ENCODE data around the gene GRIN2D.

The GRIN2D gene

DNA sequence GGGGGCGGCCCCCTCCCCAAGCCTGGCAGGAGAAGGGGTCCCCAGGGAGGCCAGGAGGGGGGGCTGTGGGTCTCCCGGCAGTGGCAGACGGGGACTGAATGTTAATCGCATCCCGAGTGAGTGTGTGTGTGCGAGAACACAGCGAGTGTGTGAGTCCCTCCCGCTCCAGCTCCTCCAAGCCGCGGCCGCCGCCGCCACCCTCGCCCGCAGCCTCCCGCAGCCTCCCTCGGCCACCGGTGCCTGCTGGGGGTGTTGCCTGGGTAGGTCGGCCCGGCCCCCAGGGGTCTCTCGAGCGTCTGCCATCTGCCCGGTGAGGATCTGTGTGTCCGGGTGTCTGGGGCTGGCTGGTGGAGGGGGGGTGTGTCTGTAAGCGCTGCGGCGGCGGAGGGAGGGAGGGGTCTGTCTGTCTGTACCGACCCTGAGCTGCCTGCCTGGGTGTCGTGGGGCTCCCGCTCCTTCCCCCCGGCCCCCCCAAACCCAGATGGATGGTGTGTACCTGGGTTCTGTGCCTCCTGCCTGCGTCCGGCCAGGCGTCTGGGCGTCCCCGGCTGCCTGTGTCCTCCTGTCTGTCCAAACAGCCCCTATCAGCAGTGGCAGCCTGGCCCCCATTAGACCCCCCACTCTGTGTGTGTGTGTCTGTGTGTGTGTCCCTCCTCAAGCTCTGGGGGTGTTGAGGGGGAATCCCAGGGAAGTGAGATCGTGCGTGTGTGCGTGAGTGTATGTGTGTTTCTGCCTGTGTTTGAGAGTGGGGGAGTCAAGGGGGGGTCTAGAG is at the start of gene GRIN2D:
GRIN2D (plus strand) TSS at position 110 of the 772 bp plus-strand sequence. CDS start 4,725 bp downstream, outside the sequence.
- no peak for DNase-seq (ENCODE audit: low spot score)

DNA sequence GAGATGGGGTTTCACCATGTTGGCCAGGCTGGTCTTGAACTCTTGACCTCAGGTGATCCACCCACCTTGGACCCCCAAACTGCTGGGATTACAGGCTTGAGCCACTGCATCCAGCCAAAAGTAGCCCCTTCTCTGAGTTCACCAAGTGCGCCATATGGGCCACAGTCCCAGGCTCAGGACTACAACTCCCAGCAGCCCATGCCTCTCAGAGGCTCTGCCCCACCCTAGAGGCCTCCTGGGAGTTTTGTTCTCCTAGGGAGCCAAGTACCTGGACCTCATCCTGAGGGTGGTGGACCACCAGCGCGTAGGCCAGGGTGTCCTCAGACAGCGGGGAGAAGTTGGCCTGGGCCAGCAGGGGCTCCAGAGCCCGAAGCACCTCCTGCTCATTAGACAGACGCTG is 48.6 kb upstream of the GRIN2D start:
- DNase-seq (ENCODE audit: low spot score) = no peak

DNA sequence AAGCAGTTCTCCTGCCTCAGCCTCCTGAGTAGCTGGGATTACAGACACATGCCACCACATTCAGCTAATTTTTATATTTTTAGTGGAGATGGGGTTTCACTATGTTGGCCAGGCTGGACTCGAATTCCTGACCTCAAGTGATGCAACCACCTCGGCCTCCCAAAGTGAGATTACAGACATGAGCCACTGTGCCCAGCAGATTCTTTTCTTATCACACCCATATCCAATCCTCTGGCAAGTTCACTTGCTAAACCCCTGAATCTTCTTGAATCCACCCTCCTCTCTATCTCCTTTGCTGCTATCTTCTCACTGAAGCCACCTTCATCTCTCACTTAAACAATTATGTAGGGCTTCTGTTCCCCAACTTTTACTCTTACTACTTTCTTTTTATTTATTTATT is 47.3 kb upstream of the GRIN2D start:
- DNase-seq (ENCODE audit: low spot score) = no peak

DNA sequence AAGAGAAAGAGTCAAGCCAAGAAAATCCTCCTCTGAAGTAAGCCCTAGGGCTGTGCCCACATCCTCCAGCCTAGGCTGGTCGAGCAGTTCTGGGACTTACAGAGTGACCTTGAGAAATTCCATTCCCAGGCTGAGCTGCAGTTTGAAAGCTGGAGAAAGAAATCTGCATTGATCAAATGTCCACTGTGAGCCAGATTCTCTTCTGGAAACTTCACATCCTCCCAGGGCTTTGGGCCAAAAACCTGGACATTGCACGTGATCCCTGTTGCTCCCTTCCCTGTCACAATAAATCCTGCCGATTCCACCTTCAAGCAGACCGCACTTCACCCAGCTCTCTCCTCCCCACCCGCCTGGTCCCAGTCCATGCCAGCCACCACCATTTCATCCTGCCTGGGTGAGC is 45.4 kb upstream of the GRIN2D start:
- DNase-seq (ENCODE audit: low spot score) = no peak

DNA sequence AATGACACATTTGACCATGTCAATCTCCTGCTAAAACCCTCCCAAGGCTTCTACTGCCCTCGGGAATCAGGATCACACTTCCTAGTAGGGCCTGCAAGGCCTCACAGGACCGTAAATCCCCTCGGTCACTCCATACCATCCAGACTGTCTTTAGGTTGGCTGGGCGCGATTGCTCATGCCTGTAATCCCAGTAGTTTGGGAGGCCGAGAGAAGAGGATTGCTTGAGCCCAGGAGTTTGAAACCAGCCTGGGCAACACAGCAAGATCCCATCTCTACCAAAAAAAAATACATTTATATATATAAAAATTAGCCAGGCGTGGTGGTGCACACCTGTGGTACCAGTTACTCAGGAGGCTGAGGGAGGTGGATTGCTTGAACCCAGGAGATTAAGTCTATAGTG is 44.7 kb upstream of the GRIN2D start:
- DNase-seq (ENCODE audit: low spot score) = no peak

DNA sequence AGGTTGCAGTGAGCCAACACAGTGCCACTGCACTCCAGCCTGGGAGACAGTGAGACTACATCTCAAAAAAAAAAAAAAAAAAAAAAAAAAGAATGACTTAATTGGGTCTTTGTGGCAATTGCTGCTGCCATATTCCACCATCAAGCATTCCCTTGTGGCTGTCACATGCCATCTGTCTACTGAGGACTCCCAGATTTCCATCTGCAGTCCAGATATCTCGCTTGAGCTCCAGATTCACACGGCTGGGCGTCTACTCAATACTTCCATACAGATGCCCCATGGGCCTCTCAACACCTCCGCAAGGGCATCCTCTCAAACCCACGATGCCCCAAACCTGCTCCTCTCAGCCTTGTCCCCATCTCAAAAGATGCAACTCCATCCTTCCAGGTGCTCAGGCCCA is 42.6 kb upstream of the GRIN2D start:
- no peak for DNase-seq (ENCODE audit: low spot score)

DNA sequence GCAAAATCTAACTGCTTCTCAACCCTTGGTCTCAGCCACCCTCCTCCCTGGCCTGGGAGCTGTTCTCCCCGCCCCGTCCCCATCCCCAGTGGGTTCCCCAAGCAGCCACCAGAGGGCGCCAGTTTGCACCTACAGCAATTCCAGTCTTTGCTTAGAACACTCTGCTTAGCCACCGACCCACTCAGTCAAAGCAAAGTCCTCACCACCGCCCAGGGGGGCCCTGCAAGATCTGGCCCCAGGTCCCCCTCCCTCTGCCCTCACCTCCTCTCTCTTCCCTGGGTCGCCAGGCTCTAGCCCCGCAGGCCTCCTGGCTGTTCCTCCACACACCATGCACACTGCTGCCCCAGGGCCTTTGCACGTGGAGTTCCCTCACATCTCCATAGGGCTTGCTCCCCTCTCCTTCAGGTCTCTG is 42.1 kb upstream of the GRIN2D start:
- DNase-seq (ENCODE audit: low spot score) = peak; percentile 76

DNA sequence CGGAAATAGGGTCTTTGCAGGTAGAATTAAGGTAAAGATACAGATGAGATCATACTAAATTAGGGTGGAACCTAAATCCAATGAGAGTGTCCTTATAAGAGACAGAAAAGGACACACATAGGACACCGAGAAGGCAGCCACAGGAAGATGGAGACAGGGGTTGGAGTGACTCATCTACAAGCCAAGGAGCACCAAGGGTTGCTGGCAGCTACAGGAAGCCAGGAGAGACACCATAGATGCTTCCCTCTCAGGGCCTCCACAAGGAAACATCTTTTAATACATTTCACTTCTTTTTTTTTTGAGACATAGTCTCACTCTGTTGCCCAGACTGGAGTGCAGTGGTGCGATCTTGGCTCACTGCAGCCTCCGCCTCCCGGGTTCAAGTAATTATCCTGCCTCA is 39.8 kb upstream of the GRIN2D start:
- DNase-seq (ENCODE audit: low spot score) = no peak

DNA sequence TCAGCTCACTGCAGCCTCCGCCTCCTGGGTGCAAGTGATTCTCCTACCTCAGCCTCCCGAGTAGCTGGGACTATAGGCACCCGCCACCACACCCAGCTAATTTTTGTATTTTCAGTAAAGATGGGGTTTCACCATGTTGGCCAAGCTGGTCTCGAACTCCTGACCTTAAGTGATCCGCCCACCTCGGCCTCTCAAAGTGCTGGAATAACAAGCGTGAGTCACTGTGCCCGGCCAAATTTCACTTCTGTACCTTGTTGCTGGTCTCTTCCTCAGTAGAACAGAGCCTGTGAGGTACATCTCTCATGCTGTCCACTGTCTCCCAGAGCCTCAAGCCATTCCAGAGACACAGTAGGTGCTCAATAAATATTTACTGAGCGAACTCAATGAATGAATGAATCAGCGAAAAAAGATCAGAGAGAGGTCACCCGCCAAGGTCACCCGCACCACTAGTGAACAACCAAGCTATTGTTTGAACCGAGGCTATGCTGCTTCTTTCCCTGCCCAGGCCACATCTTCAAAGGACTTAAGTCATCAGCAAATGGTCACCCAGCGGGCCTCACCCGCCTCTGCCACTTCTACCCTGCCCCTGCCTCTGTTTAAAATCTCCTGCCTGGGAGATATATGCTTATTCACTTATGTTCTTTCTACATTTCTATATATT is 39.0 kb upstream of the GRIN2D start:
- DNase-seq (ENCODE audit: low spot score) = no peak

DNA sequence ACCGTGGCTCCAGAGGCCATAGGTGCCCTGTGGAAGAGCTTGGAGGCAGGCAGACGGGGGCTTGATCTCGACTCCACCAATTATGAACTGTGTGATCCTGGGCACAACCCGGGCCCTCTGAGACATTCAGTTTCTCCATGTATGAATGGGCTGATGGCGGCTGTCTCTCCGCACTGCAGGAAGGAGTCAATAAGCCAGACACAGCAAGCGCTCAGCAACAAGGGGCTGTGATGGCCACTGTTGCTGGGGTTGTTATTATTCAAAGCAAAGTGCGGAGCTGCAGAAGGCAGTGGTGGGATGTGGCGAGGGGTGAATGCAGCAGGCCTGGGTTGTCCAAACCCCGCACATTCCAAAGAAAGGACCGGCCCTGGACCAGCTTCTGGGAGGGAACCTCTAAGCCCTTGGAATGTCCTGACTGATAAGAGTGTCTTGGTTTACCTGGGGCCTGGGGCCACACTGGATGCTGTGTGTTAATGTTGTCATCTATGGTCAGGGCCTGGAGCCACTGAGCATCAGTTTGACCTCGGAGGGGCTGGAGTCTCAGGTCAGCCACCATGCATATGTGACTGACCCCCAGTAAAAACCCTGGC is 38.0 kb upstream of the GRIN2D start:
- no peak for DNase-seq (ENCODE audit: low spot score)

DNA sequence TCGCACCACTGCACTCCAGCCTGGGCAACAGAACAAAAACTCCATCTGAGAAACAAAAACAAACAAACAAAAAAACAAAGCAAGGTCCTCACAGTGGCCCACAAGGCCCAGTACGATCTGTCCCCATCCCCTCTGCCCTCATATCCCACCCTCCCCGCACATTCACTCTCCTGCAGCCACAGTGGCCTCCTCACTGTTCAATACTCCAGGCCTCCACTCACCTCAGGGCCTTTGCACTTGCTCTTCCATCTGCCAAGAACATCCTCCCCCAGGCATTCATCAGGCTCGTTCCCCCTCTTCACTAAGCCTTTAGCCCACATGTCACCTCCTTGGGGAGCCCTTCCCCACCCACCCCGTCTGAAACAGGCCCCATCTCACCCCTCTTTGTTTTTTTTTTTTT is 34.3 kb upstream of the GRIN2D start:
- DNase-seq (ENCODE audit: low spot score) = no peak

DNA sequence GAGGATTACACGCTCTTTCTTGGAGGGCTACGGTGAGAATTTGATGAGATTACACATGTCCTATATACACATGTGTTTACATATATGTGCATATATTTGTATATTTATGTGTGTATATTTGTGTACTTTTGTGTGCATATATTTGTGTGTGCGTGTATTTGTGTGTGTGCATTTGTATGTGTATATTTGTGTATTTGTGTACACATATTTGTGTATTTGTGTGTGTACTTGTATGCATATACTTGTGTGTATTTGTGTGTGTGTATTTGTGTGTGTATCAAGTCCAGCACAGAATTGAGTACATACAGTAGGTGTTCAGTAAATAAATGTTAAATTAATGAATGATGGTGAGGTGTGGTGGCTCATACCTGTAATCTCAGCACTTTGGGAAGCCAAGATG is 31.6 kb upstream of the GRIN2D start:
- no peak for DNase-seq (ENCODE audit: low spot score)

DNA sequence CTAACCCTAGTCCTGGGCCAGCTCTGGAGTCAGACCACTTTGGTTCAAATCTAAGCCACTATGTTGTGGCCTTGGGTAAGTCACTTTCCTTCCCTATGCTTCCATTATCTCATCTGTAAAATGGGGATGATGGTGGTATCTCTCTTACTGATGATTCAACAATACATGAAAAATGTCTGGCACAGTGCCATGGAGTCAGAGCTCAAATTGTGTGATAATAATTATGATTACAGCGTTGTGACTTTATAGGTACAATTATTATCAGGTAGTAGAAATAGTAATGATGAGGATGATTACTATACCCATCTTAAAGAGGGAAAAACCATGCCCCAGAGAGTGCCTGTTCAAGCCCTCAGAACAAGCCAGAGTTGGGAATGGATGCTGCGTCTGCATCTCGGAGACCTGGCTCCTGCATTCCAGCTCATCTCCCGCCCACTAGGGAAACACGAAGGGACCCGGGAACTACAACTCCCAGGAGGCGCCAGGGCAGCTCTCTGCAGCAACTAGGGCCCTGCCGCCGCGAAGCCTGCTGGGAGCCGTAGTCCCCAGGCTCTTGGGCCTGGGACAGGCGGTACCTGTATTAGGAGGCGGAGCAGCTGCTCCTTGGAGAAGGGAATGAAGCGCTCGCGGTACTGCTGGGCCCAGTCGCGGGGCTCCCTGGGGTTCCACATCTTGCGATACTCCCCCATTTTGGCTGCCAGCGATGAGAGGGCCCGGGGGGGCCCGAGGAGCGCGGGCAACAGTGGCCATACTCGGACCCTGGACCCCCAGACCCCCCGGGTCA is 30.6 kb upstream of the GRIN2D start:
- peak; percentile 88 for DNase-seq (ENCODE audit: low spot score)

DNA sequence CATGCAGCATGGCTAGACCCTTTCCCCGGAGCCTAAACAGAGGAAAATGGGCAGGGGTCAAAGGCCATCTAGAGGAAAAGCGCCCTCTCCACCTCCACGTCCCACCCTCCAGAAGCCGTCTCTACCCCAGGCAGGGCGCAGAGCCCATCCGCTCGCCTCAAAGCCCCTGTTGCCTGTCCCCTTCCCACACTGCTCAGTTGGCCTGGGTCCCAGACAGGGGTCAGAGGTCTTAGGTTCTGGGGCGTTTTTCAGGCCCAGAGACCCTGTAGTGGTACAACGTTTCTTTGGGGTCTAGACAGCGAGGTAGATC is 30.0 kb upstream of the GRIN2D start:
- DNase-seq (ENCODE audit: low spot score) = no peak

DNA sequence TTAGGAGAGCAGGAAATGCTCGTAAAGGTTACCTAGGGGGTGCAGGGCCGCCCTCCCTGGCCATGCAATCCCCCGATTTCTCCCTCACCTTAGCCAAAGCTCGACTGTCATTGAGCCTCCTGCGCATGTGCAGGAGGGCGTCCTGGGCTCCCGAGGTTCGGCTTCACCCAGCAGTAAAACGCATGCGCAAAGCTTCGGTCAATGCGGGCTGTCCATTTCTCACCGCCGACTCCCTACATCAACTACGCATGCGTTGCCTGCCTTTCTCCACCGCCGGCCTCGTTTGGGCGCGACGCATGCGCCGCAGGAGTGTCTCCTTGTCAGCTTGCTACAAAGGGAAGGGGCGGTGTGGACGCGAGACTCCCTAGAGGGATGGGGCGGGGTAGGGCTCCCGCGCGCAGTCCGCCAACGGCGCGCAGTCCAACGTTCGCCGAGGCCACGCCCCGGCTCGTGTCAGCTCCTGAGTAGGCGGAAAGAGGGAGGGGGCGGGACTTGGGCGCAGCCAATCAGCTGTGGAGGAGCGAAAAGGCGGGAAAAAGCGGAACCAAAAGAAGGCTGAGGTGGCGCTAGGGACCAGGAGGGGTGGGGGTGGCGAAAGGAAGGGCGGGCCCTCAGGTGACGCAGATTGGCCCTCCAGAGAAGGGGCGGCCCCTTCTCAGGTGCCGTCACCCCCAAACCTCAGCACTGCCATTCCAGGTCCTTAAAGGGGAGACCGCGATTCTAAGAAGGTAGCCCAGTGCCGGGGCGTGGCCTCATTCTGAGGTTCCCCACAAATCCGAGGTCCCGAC is 29.5 kb upstream of the GRIN2D start, which contains the start of the genes SYNGR4 and TMEM143:
SYNGR4 (plus strand) TSS at position 558 of the 788 bp plus-strand sequence. CDS start 1,476 bp downstream, outside the sequence.
TMEM143 (minus strand) TSS at position 131 of the 788 bp plus-strand sequence; CDS start at position 111, 20 bp downstream.
- DNase-seq (ENCODE audit: low spot score) = peak; percentile 99

DNA sequence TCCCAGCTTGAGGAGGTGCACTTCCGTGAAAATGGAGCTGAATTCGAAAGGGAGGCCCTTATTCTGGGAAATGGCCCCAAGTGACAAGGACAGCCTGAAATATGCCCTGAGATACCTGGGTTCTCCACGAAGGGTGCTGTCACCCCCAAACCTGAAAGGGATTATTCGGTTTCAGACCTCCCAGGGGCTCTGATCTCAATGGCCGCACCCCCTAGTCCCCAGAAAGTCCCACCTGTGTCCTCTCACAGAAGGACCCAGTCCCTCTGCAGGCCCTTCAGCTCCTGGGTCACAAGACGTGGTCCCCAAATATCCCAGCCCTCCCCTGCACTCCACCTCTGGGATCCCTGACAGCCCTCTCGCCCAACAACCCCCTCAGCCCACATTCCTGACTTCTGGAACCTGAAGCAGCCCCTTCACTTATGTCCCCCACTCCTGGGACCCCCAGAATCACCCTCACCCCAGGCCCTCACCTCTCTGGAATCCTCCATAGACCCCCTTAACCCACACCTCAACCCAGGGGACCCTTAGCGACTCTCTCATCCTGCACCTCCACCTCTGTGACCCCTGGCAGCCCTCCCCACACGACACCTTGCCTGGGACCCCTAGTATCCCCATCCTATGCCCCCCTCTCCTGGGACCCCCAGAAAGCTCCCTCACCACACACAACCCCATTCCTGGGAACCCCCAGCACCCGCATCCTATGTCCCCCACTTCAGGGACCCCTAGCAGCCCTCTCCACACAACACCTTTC is 28.7 kb upstream of the GRIN2D start:
- no peak for DNase-seq (ENCODE audit: low spot score)

DNA sequence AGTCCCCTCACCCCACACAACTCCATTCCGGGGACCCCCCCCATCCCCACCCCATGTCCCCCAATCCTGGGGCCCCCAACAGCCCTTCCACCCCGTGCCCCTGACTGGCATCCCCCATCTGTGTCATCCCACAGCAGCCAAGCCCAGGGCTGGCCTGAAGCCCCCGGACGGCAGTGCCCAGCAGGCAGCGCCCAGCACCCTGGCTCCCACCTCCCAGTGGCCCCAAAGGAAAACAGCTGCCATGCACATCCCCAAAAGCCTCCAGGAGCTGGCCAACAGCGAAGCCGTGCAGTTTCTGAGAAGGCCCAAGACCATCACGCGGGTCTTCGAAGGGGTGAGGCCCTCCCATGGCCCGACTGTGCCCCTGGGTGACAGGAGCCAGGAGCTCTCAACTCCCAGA is 27.9 kb upstream of the GRIN2D start:
- no peak for DNase-seq (ENCODE audit: low spot score)

DNA sequence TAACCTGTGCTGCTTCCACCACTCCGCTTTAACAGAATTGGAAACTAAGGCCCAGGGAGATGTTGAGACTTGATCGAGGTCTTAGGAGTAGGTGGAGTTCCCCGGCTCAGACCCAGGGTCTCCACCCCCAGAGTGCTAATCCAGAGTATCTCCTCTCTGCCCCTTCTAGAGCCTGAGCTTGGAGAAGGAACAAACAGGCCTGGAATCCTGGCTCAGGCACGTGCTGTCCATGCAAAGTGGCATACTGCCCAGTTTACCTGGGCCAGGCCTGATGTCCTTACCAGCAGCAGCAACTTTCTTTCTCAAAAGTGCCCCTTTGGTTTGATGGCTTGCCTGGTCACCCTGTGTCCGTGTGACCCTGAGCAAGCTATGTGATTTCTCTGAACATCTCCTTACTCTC is 25.6 kb upstream of the GRIN2D start:
- DNase-seq (ENCODE audit: low spot score) = no peak

DNA sequence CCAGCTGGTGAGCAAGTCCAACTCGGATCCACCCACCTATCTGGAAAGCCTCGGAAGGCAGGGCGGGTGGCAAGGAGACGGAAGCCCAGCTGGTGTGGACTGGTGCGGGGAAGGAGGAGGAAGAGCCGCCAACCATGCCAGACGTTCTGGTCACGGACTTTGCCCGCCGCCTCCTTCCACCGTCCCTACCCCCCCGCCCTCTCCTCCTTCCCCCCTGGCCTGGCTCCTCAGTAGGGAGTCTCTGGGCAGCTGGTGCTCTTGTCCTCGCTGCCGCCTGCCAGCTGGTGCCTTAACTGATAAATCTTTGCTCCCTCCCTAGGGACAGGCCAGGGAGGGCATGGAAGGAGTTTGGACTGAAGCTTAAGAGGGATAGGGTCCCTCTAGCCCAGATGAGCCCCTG is 24.5 kb upstream of the GRIN2D start:
- no peak for DNase-seq (ENCODE audit: low spot score)

DNA sequence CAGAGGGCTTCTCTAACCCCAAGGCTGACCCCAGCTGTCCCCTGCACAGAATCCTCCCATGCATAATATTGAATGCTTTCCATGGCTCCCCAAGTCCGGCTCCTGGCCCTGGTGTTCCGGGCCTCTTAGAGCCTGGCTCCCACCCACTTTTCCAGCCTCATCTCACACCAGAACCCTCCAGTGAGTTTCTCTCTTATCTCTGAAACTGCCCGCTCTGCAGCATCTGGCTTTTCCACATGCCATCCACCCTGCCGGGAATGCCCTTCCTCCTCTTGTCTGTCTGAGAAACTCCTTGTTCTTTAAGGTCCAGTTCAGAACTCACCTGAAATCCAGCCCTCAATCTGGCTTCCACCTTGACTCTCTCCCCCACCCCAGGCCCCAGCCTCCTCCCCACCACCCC is 22.5 kb upstream of the GRIN2D start:
- DNase-seq (ENCODE audit: low spot score) = no peak

DNA sequence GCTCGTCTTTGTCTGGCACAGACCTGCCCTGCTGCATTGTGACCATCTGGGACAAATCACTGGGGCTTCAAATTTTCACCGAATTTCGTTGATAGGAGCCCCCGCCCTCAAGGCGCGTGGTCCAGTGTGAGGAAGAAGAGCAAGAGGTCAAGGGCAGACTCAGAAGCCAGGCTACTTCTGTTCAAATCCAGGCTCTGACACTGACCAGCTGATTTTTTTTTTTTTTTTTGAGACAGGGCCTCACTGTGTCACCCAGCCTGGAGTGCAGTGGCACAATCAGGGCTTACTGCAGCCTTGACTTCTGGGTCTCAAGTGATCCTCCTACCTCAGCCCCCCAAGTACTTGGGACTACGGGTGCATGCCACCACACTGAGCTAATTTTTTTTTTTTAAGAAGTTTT is 22.1 kb upstream of the GRIN2D start:
- no peak for DNase-seq (ENCODE audit: low spot score)
